Lower lobe of right lung (tissue), 2 donors: Measurements from ENCODE around the gene PIGC. TPM values are rescaled to one million over a fixed set of nuclear protein-coding genes. Genes with fewer than 3 reads are reported as not detected.

Experiments used
- ATAC-seq, 2 donors: fragments of 200-7000 bp; cut with Tn5 transposase; one replicate each; pipeline ENCODE4 v1.9.1; 2020 to 2022; ENCODE audit warnings: mild to moderate bottlenecking in 2 of 2, moderate library complexity in 2 of 2
- DNase-seq: peaks from one replicate; pipeline ENCODE4 v3.0.0-alpha.2; 2020
- H3K27ac ChIP-seq: fragments of 200-600 bp; one replicate; pipeline ENCODE4 v1.8.0; 2022
- H3K27me3 ChIP-seq: fragments of 200-600 bp; one replicate; pipeline ENCODE4 v1.8.0; 2022; ENCODE audit warnings: low read depth
- H3K36me3 ChIP-seq: fragments of 200-600 bp; one replicate; pipeline ENCODE4 v1.8.0; 2022; ENCODE audit warnings: mild to moderate bottlenecking
- H3K4me1 ChIP-seq: fragments of 200-600 bp; one replicate; pipeline ENCODE4 v1.8.0; 2022
- H3K4me3 ChIP-seq: fragments of 200-600 bp; one replicate; pipeline ENCODE4 v1.8.0; 2022; ENCODE audit warnings: mild to moderate bottlenecking
- H3K9me3 ChIP-seq: fragments of 200-600 bp; one replicate; pipeline ENCODE4 v1.8.0; 2022
- intact Hi-C: fragments of 100-400 bp; cut with DNase I; formaldehyde crosslinking; loops from one replicate; pipeline ENCODE4 v1.11.0; 2022
- total RNA-seq: library from RNA; stranded (reverse); fragmentation: NEBNext Ultra II Directional; extraction: Animal tissue kit (Norgen Biotek cat#: 25700); gene quantifications from one replicate; pipeline ENCODE4 v1.2.1, GENCODE V29; 2021
- TF ChIP-seq, protein P1 (sequence below): fragments of 200-600 bp; IDR thresholded peaks from one replicate; pipeline ENCODE4 v1.8.0; 2022; ENCODE audit warnings: antibody characterized with exemption, mild to moderate bottlenecking
- donor health status: DM: no; HTN: yes; CAD: no; lungs with severe emphysema.

The PIGC gene
- total RNA-seq, 1 donor from 2014 or later = 22.8 TPM

- intact Hi-C loops = no loop called here
- Histone ChIP-seq H3K4me1 (peaks cover 26% of the 10 kb centered on the region), H3K4me3 (no peak overlapping the region), H3K36me3 (no peaks in the 10 kb centered on the region), H3K9me3 (no peaks in the 10 kb centered on the region), H3K27me3 (no peaks in the 10 kb centered on the region), H3K27ac (no peak overlapping the region)
- TF ChIP-seq, protein P1, sequence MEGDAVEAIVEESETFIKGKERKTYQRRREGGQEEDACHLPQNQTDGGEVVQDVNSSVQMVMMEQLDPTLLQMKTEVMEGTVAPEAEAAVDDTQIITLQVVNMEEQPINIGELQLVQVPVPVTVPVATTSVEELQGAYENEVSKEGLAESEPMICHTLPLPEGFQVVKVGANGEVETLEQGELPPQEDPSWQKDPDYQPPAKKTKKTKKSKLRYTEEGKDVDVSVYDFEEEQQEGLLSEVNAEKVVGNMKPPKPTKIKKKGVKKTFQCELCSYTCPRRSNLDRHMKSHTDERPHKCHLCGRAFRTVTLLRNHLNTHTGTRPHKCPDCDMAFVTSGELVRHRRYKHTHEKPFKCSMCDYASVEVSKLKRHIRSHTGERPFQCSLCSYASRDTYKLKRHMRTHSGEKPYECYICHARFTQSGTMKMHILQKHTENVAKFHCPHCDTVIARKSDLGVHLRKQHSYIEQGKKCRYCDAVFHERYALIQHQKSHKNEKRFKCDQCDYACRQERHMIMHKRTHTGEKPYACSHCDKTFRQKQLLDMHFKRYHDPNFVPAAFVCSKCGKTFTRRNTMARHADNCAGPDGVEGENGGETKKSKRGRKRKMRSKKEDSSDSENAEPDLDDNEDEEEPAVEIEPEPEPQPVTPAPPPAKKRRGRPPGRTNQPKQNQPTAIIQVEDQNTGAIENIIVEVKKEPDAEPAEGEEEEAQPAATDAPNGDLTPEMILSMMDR = no peak
- ATAC-seq (no peak), DNase-seq (no peak)
These were observed 46.2 kb downstream of the PIGC start for GRCh38 chr1:172397633-172398032.

GRCh38 chr1:172397221-172397620 is 46.6 kb downstream of the PIGC start:
- Histone ChIP-seq H3K4me3 (no peak overlapping the region), H3K9me3 (no peaks in the 10 kb centered on the region), H3K4me1 (peaks cover 26% of the 10 kb centered on the region), H3K36me3 (no peaks in the 10 kb centered on the region), H3K27me3 (no peaks in the 10 kb centered on the region), H3K27ac (no peak overlapping the region)
- ATAC-seq (no peak), DNase-seq (no peak)
- intact Hi-C loops = no loop called here
- TF ChIP-seq, protein P1 = no peak

- ATAC-seq (no peak), DNase-seq (no peak)
- H3K36me3 ChIP-seq = no peaks in the 10 kb centered on the region
- H3K27ac ChIP-seq = no peak overlapping the region
- TF ChIP-seq, protein P1 = no peak
- no peaks in the 10 kb centered on the region for H3K9me3 ChIP-seq
- intact Hi-C loops = no loop called here
- H3K4me1 ChIP-seq = peaks cover 26% of the 10 kb centered on the region
- no peak overlapping the region for H3K4me3 ChIP-seq
- no peaks in the 10 kb centered on the region for H3K27me3 ChIP-seq
These were observed 48.3 kb downstream of the PIGC start for GRCh38 chr1:172395576-172395975.

- no peak for DNase-seq
- H3K27me3 ChIP-seq = no peaks in the 10 kb centered on the region
- peak overlapping the region; percentile 70 for H3K27ac ChIP-seq
- intact Hi-C loops = no loop called here
- H3K4me3 ChIP-seq = no peak overlapping the region
- H3K4me1 ChIP-seq = peaks cover 26% of the 10 kb centered on the region
- no peaks in the 10 kb centered on the region for H3K36me3 ChIP-seq
- TF ChIP-seq, protein P1 = no peak
- ATAC-seq = no peak
- no peaks in the 10 kb centered on the region for H3K9me3 ChIP-seq
These were observed 49.1 kb downstream of the PIGC start for GRCh38 chr1:172394811-172395210.

DNA sequence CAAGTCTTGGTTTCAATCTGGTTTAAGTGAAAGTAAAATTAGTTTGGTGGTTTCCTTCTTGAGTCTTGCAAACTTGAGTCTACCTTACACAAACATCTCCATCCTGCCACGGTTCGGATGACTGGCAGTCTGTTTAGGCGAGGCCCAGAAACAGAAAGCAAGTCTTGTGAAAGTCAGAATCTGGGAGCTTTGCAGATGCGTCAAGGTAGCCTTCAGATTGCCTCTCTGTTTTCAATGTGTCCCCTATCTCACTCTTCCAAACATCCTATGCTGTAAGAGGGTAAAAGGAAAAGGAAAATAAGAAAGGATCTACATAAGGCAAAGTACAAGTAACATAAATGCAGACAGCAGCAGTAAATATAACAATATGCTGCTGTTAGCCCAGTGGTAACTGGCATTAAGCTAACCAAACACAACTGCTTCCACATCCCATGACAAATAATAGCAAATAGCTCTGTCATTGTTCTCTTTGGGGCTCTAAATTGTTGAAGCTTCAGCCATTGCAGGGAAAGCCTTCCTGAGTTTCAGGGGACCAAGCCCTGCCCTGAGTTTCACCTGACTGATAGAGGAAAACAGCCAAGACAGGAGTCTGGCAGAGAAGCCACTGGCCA is 49.6 kb downstream of the PIGC start:
- intact Hi-C loops = no loop called here
- Histone ChIP-seq H3K4me3 (no peak overlapping the region), H3K4me1 (peaks cover 26% of the 10 kb centered on the region), H3K27me3 (no peaks in the 10 kb centered on the region), H3K27ac (peak overlapping the region; percentile 70), H3K9me3 (no peaks in the 10 kb centered on the region), H3K36me3 (no peaks in the 10 kb centered on the region)
- TF ChIP-seq, protein P1 = no peak
- no peak for DNase-seq
- peak; percentile 70 to 76 for ATAC-seq
